H1 (cell line): ENCODE measurements around the gene CDKN2B. TPM values are rescaled to one million over a fixed set of nuclear protein-coding genes. Genes with fewer than 3 reads are reported as not detected.

Experiments
- CTCF ChIA-PET: fragments of 300-600 bp; sonication (Branson Sonifier 250); formaldehyde crosslinking; loops from one replicate; lab custom pipeline; 2021; ENCODE audit not compliant: partially characterized antibody; lab: Charles Lee
- POLR2A ChIA-PET: fragments of 300-600 bp; sonication (Branson Sonifier 250); formaldehyde crosslinking; loops from one replicate; lab custom pipeline; 2021; ENCODE audit warnings: inconsistent platforms; ENCODE audit not compliant: partially characterized antibody; lab: Charles Lee
- DNase-seq, 2 experiments: peaks; one replicate each; pipeline versions ENCODE4 v3.0.0 to v3.0.0-alpha.2; 2010 to 2022; ENCODE audit warnings: low spot score in 2 of 2, low read depth in 1 of 2, mixed read lengths in 1 of 2
- FAIRE-seq: peaks from 2 replicates; lab custom pipeline; 2011; peaks lifted over from hg19 to GRCh38; lab: Jason Lieb, UNC
- H2AFZ ChIP-seq: 2 replicates; pipeline ENCODE4 v1.8.1; 2012; ENCODE audit warnings: low read length, inconsistent platforms
- H2AK5ac ChIP-seq: 2 replicates; pipeline ENCODE4 v1.6.1; 2013; ENCODE audit warnings: low read depth, low read length
- H2BK120ac ChIP-seq: replicated peaks from 2 replicates; pipeline ENCODE3; 2013; ENCODE audit warnings: low read depth, low read length, inconsistent platforms
- H2BK12ac ChIP-seq: 2 replicates; pipeline ENCODE4 v1.6.1; 2013; ENCODE audit warnings: low read depth, low read length
- H2BK15ac ChIP-seq: 2 replicates; pipeline ENCODE4 v1.6.1; 2013; ENCODE audit warnings: low read length
- H2BK20ac ChIP-seq: 2 replicates; pipeline ENCODE4 v1.6.1; 2013; ENCODE audit warnings: low read length
- H2BK5ac ChIP-seq: 2 replicates; pipeline ENCODE4 v1.6.1; 2013; ENCODE audit warnings: low read depth, low read length
- H3K14ac ChIP-seq: 2 replicates; pipeline ENCODE4 v1.6.1; 2013; ENCODE audit warnings: inconsistent platforms; ENCODE audit not compliant: insufficient read length
- H3K18ac ChIP-seq: 2 replicates; pipeline ENCODE4 v1.6.1; 2013; ENCODE audit warnings: low read length; ENCODE audit errors: extremely low read depth
- H3K23ac ChIP-seq: 2 replicates; pipeline ENCODE4 v1.6.1; 2013; ENCODE audit warnings: inconsistent platforms; ENCODE audit not compliant: insufficient read length
- H3K23me2 ChIP-seq: 2 replicates; pipeline ENCODE4 v1.6.1; 2013; ENCODE audit warnings: low read depth, low read length
- H3K27ac ChIP-seq: 2 replicates; pipeline ENCODE4 v1.6.1; 2011; ENCODE audit warnings: low read depth, low read length, inconsistent platforms
- H3K27me3 ChIP-seq, 4 experiments: replicated peaks in 1 of 4; 1 replicate in 1 of 4; 2 replicates in 3 of 4; pipeline versions ENCODE4 v1.6.1 to v1.8.1; 2011 to 2013; ENCODE audit warnings: low read length in 3 of 4, mild to moderate bottlenecking in 3 of 4, inconsistent platforms in 2 of 4, mixed read lengths in 2 of 4, moderate library complexity in 1 of 4; ENCODE audit not compliant: control insufficient read depth in 3 of 4, insufficient read depth in 3 of 4; ENCODE audit errors: extremely low read depth in 1 of 4
- H3K36me3 ChIP-seq, 4 experiments: 2 replicates each; pipeline versions ENCODE4 v1.6.1 to v1.8.1; 2011 to 2013; ENCODE audit warnings: mild to moderate bottlenecking in 4 of 4, low read length in 3 of 4, moderate library complexity in 2 of 4, control low read depth in 1 of 4, inconsistent platforms in 1 of 4; ENCODE audit not compliant: insufficient read depth in 4 of 4, control insufficient read depth in 2 of 4
- H3K4ac ChIP-seq: replicated peaks from 2 replicates; pipeline ENCODE3; 2013; ENCODE audit warnings: low read length, low read depth, mixed read lengths, inconsistent platforms; ENCODE audit not compliant: insufficient read length
- H3K4me1 ChIP-seq, 4 experiments: replicated peaks in 1 of 4; 1 replicate in 1 of 4; 2 replicates in 3 of 4; pipeline versions ENCODE4 v1.6.1 to v1.8.1; 2011 to 2013; ENCODE audit warnings: low read length in 3 of 4, inconsistent platforms in 2 of 4, mixed read lengths in 1 of 4; ENCODE audit not compliant: insufficient read depth in 4 of 4, control insufficient read depth in 3 of 4
- H3K4me2 ChIP-seq, 2 experiments: 2 replicates each; pipeline versions ENCODE4 v1.6.1 to v1.8.1; 2011 to 2013; ENCODE audit warnings: low read depth in 2 of 2, low read length in 2 of 2, control low read depth in 1 of 2, inconsistent platforms in 1 of 2, mild to moderate bottlenecking in 1 of 2; ENCODE audit not compliant: insufficient read depth in 1 of 2
- H3K4me3 ChIP-seq, 4 experiments: fragments of 200-600, 300-600 bp in 1 of 4; sonication (generic), shearing (Covaris generic), sonication (Bioruptor Twin) in 1 of 4; 2 replicates each; pipeline versions ENCODE4 v1.5.1 to v1.8.1; 2011 to 2016; ENCODE audit warnings: low read length in 4 of 4, low read depth in 3 of 4, control low read depth in 2 of 4, inconsistent platforms in 2 of 4, mild to moderate bottlenecking in 2 of 4, mixed read lengths in 1 of 4, moderate library complexity in 1 of 4; ENCODE audit not compliant: insufficient read depth in 2 of 4; ENCODE audit errors: extremely low read depth in 1 of 4
- H3K56ac ChIP-seq: replicated peaks from 2 replicates; pipeline ENCODE3; 2013; ENCODE audit warnings: low read depth, mild to moderate bottlenecking, mixed read lengths, low read length, inconsistent platforms; ENCODE audit not compliant: insufficient read length
- H3K79me1 ChIP-seq: 2 replicates; pipeline ENCODE4 v1.6.1; 2013; ENCODE audit warnings: low read depth, low read length, control low read depth
- H3K79me2 ChIP-seq, 2 experiments: 2 replicates each; pipeline versions ENCODE4 v1.6.1 to v1.8.1; 2012 to 2013; ENCODE audit warnings: low read length in 2 of 2, mild to moderate bottlenecking in 2 of 2, inconsistent platforms in 1 of 2; ENCODE audit not compliant: insufficient read depth in 2 of 2, control insufficient read depth in 1 of 2
- H3K9ac ChIP-seq, 4 experiments: replicated peaks in 1 of 4; 1 replicate in 1 of 4; 2 replicates in 3 of 4; pipeline versions ENCODE4 v1.6.1 to v1.8.1; 2011 to 2013; ENCODE audit warnings: low read depth in 3 of 4, low read length in 3 of 4, control low read depth in 2 of 4, mild to moderate bottlenecking in 2 of 4, moderate library complexity in 2 of 4, inconsistent platforms in 1 of 4; ENCODE audit errors: extremely low read depth in 1 of 4
- H3K9me3 ChIP-seq, 2 experiments: 2 replicates each; pipeline versions ENCODE4 v1.6.1 to v1.8.1; 2012 to 2013; ENCODE audit warnings: mild to moderate bottlenecking in 2 of 2, moderate library complexity in 2 of 2, control low read depth in 1 of 2, inconsistent platforms in 1 of 2, low read depth in 1 of 2, low read length in 1 of 2, mixed read lengths in 1 of 2; ENCODE audit not compliant: insufficient read depth in 2 of 2
- H4K20me1 ChIP-seq, 2 experiments: replicated peaks in 1 of 2; 2 replicates each; pipeline versions ENCODE3 to v1.8.1; 2011 to 2013; ENCODE audit warnings: inconsistent platforms in 2 of 2, low read length in 2 of 2, mild to moderate bottlenecking in 1 of 2; ENCODE audit not compliant: insufficient read depth in 2 of 2, control insufficient read depth in 1 of 2
- H4K5ac ChIP-seq: 2 replicates; pipeline ENCODE4 v1.6.1; 2013; ENCODE audit warnings: low read length, low read depth, mixed read lengths, inconsistent platforms; ENCODE audit not compliant: insufficient read length
- H4K8ac ChIP-seq: 2 replicates; pipeline ENCODE4 v1.8.0; 2013; ENCODE audit warnings: mild to moderate bottlenecking, moderate library complexity, low read length, inconsistent platforms; ENCODE audit not compliant: insufficient read depth; ENCODE audit errors: extremely low read depth
- H4K91ac ChIP-seq: replicated peaks from 2 replicates; pipeline ENCODE3; 2013; ENCODE audit warnings: low read length, mixed read lengths, inconsistent platforms; ENCODE audit not compliant: insufficient read length
- ASH2L ChIP-seq: fragments of 200-600, 300-600 bp; sonication (generic); IDR thresholded peaks from one replicate; pipeline ENCODE4 v1.7.1; 2017; ENCODE audit warnings: low read length
- ATF3 ChIP-seq: IDR thresholded peaks from 2 replicates; pipeline ENCODE4 v1.6.1; 2011; ENCODE audit warnings: low read depth, mild to moderate bottlenecking, low read length; ENCODE audit not compliant: insufficient read depth
- CBX5 ChIP-seq: fragments of 300-800, 300-1000 bp; sonication (generic); IDR thresholded peaks from 2 replicates; pipeline ENCODE4 v1.7.1; 2016; ENCODE audit warnings: antibody characterized with exemption, low read length, low read depth
- CREB1 ChIP-seq: IDR thresholded peaks from 2 replicates; pipeline ENCODE4 v1.6.1; 2012; ENCODE audit warnings: inconsistent platforms
- EZH2 ChIP-seq: fragments of 200-600 bp; sonication (generic); IDR thresholded peaks from 2 replicates; pipeline ENCODE4 v1.7.1; 2012; ENCODE audit warnings: low read depth, mild to moderate bottlenecking, moderate library complexity, low read length, inconsistent platforms; ENCODE audit not compliant: severe bottlenecking
- FOSL1 ChIP-seq: IDR thresholded peaks from 2 replicates; pipeline ENCODE4 v1.6.1; 2011; ENCODE audit warnings: mild to moderate bottlenecking, low read depth, low read length, moderate library complexity; ENCODE audit not compliant: insufficient read depth
- KDM4A ChIP-seq: IDR thresholded peaks from one replicate; pipeline ENCODE4 v1.7.1; 2012; ENCODE audit warnings: low read depth, mild to moderate bottlenecking, moderate library complexity, low read length, inconsistent platforms; ENCODE audit not compliant: severe bottlenecking
- KDM5A ChIP-seq: fragments of 200-600 bp; IDR thresholded peaks from 2 replicates; pipeline ENCODE4 v1.7.1; 2012; ENCODE audit warnings: mild to moderate bottlenecking, low read length, inconsistent platforms, mixed read lengths
- NRF1 ChIP-seq: IDR thresholded peaks from 2 replicates; pipeline ENCODE4 v1.6.1; 2011; ENCODE audit warnings: mild to moderate bottlenecking, low read depth, low read length, improper control_type of control experiment
- POU5F1 ChIP-seq: IDR thresholded peaks from 2 replicates; pipeline ENCODE4 v1.6.1; 2011; ENCODE audit warnings: low read depth, mild to moderate bottlenecking, low read length, moderate library complexity
- SP2 ChIP-seq: IDR thresholded peaks from 2 replicates; pipeline ENCODE4 v1.6.1; 2012; ENCODE audit warnings: mild to moderate bottlenecking, low read length, inconsistent platforms
- SUZ12 ChIP-seq: fragments of 200-600 bp; sonication (generic); IDR thresholded peaks from 2 replicates; pipeline ENCODE4 v1.6.1; 2012; ENCODE audit warnings: mild to moderate bottlenecking, inconsistent platforms, low read length, moderate library complexity, mixed read lengths
- USF2 ChIP-seq: IDR thresholded peaks from 2 replicates; pipeline ENCODE4 v1.6.1; 2011; ENCODE audit warnings: low read length, improper control_type of control experiment
- WGBS, 2 experiments: shearing (Covaris generic) in 1 of 2; methylation state at CpG; one replicate each; pipeline versions ENCODE4 v1.1.6 to v1.1.7; 2013 to 2015; ENCODE audit warnings: low lambda C conversion rate in 2 of 2, mixed read lengths in 2 of 2, inconsistent platforms in 1 of 2, low coverage in 1 of 2, missing lambda C conversion rate in 1 of 2; ENCODE audit not compliant: insufficient replicate concordance in 2 of 2, insufficient coverage in 1 of 2, insufficient read length in 1 of 2; ENCODE audit errors: extremely low coverage in 1 of 2, missing lambda C conversion rate in 1 of 2; 5-methylcytosine and 5-hydroxymethylcytosine counted together
- polyA plus RNA-seq, 7 experiments: library from polyadenylated mRNA; depleted of rRNA in 3 of 7; stranded (reverse) in 5 of 7; unstranded in 2 of 7; fragments of >200 nt in 5 of 7; fragments of 200-250 nt in 2 of 7; gene quantifications; 1 replicate in 5 of 7; 2 replicates in 1 of 7; 4 replicates in 1 of 7; pipeline versions ENCODE4 v1.2.1 to v1.2.3, GENCODE V29; 2011 to 2013; ENCODE audit warnings: missing spikeins in 2 of 7, mixed read lengths in 2 of 7
- total RNA-seq: library from RNA; stranded (reverse); fragmentation: NEBNext Ultra II Directional; extraction: Animal tissue kit (Norgen Biotek cat#: 25700); gene quantifications from 2 replicates; pipeline ENCODE4 v1.2.1, GENCODE V29; 2021

Gene CDKN2B
- total and polyA plus RNA-seq, 2 of the 8 experiments (the other 6 are each of a cell fraction or from before 2014, with no cell fraction given): 0.20 to 0.88 TPM

GRCh38 chr9:21974343-21974721 lies 34.8 kb downstream of the CDKN2B start:
- Histone ChIP-seq H4K8ac (no peak overlapping the region; the same call in 1 of the 2 replicates), H2BK12ac (no peak overlapping the region), H3K79me2 (no peaks in the 10 kb centered on the region), H2BK15ac (no peak overlapping the region), H3K56ac (no peak overlapping the region), H3K4ac (no peak overlapping the region), H3K23me2 (peaks cover 8% of the 10 kb centered on the region; the same call in 1 of the 2 replicates), H3K9me3 (no peaks in the 10 kb centered on the region), H3K9ac (no peak overlapping the region), H2BK120ac (no peak overlapping the region), H3K27ac (no peak overlapping the region), H3K23ac (no peak overlapping the region), H2BK5ac (no peak overlapping the region), H2BK20ac (no peak overlapping the region), H2AFZ (no peak overlapping the region), H3K4me3 (peak overlapping the region; percentile 29 to 60 (median 42)), H4K91ac (no peak overlapping the region), H3K36me3 (peaks cover 0 to under 1% (median 0%) of the 10 kb centered on the region in 4 experiments; a peak in 1 of 8 replicates), H4K20me1 (peaks cover 12 to 18% of the 10 kb centered on the region in 2 experiments), H3K18ac (no peak overlapping the region; the same call in none of the 2 replicates), H2AK5ac (no peak overlapping the region), H4K5ac (no peak overlapping the region), H3K79me1 (no peaks in the 10 kb centered on the region), H3K27me3 (peaks cover 69 to 97% (median 87%) of the 10 kb centered on the region in 4 experiments), H3K4me2 (peak overlapping the region; percentile 72 to 78), H3K14ac (no peak overlapping the region), H3K4me1 (peaks cover 0 to 16% (median 7%) of the 10 kb centered on the region in 4 experiments; a peak in 6 of 7 replicates)
- 3% methylated on average over 16 of the region's 21 CpGs; no CpG with 5 or more reads in 1 of the 2 experiments for WGBS, 2 experiments
- CTCF ChIA-PET: interaction anchor here (1.0 to 7.4 kb wide), 2 partner anchors 9 to 33 kb away, joined by 3 to 57 read pairs; partner anchors contain the start of gene CDKN2B
- no peak for FAIRE-seq
- POLR2A ChIA-PET: no interaction called here
- DNase-seq: no peak
- TF ChIP-seq SUZ12 (peak; percentile 7; the same call in 1 of the 2 replicates), CBX5 (no peak), POU5F1 (no peak), ATF3 (no peak), SP2 (no peak), FOSL1 (no peak), KDM4A (peak; percentile 51), EZH2 (peak; percentile 18), USF2 (no peak), ASH2L (no peak), NRF1 (no peak), KDM5A (no peak), CREB1 (no peak)
